ENCODE data around the gene EP300.

- TF ChIP-seq EZH2 (IDR thresholded peaks at IDR 0.05; ENCODE audit: borderline replicate concordance, low read depth, low read length, severe bottlenecking) (no peak), CTCF (IDR thresholded peaks at IDR 0.05; ENCODE audit: borderline replicate concordance, extremely low read depth, low read length, poor library complexity, severe bottlenecking) (no peak)
Observed at GRCh38 chr22:41094041-41094593, 1.7 kb downstream of the EP300 start.

Measured in DND-41 (cell line).